ENCODE results near the gene GRID2IP.
"Not testable (repeated sequence)": the region's sequence is repeated elsewhere in the genome, so short reads cannot be mapped to it uniquely, and the experiment has no call there.

- not testable (repeated sequence) for TF ChIP-seq FOXM1 (IDR thresholded peaks at IDR 0.05; ENCODE audit: low read depth, low read length); MYB (IDR thresholded peaks at IDR 0.05; ENCODE audit: borderline replicate concordance, low read depth, low read length); CBX5 (IDR thresholded peaks at IDR 0.05; ENCODE audit: low read depth); CTCF (IDR thresholded peaks at IDR 0.05 in 2 of 3, conservative IDR thresholded peaks at IDR 0.05 in 1 of 3; ENCODE audit: control insufficient read depth in 2 of 3, extremely low read depth in 1 of 3, insufficient read depth in 1 of 3, low read depth in 3 of 3, low read length in 3 of 3); NFXL1 (IDR thresholded peaks at IDR 0.05; ENCODE audit: borderline replicate concordance); JUNB (IDR thresholded peaks at IDR 0.05); ATF2 (IDR thresholded peaks at IDR 0.05; ENCODE audit: low read length); ZNF384 (IDR thresholded peaks at IDR 0.05; ENCODE audit: borderline replicate concordance, low read depth, low read length); MYC (IDR thresholded peaks at IDR 0.05; ENCODE audit: insufficient read depth, insufficient read length, insufficient replicate concordance, low read length, severe bottlenecking); SREBF1 (IDR thresholded peaks at IDR 0.05; ENCODE audit: low read length); GABPA (IDR thresholded peaks at IDR 0.05; ENCODE audit: low read depth); REST (IDR thresholded peaks at IDR 0.05; ENCODE audit: low read depth, low read length)
Measured at GRCh38 chr7:6576867-6577368, 25.7 kb upstream of the GRID2IP start.

Measured in GM12878 (cell line).